Stomach (tissue), 9 donors: ENCODE measurements around the gene SPX. TPM values are rescaled to one million over a fixed set of nuclear protein-coding genes. Genes with fewer than 3 reads are reported as not detected.

Experiments
- DNase-seq, 2 donors: peaks; one replicate each; pipeline versions ENCODE4 v3.0.0 to v3.0.0-alpha.2; 2013 to 2019
- H3K27ac ChIP-seq, 5 donors: fragments of 200-600 bp in 4 of 5; sonication (generic) in 4 of 5; one replicate each; pipeline ENCODE4 v1.5.1; 2013 to 2019; ENCODE audit warnings: mild to moderate bottlenecking in 1 of 5, moderate library complexity in 1 of 5
- H3K27me3 ChIP-seq, 3 donors: fragments of 200-600 bp; sonication (generic); one replicate each; pipeline ENCODE4 v1.5.1; 2017 to 2019; ENCODE audit warnings: mixed run types in 1 of 3
- H3K36me3 ChIP-seq, 4 donors: fragments of 200-600 bp; sonication (generic); 1 replicate in 3 of 4; 2 replicates in 1 of 4; pipeline ENCODE4 v1.5.1; 2016 to 2019
- H3K4me1 ChIP-seq, 4 donors: fragments of 200-600 bp; sonication (generic); one replicate each; pipeline ENCODE4 v1.5.1; 2016 to 2019
- H3K4me3 ChIP-seq, 4 donors: fragments of 200-600 bp; sonication (generic) in 3 of 4; one replicate each; pipeline ENCODE4 v1.5.1; 2016 to 2019; ENCODE audit warnings: mild to moderate bottlenecking in 1 of 4
- H3K9me3 ChIP-seq, 4 donors: fragments of 200-600 bp; sonication (generic); one replicate each; pipeline ENCODE4 v1.5.1; 2016 to 2019
- EP300 ChIP-seq: sonication (generic); formaldehyde crosslinking; IDR thresholded peaks from one replicate; pipeline ENCODE4 v1.6.1; 2017; ENCODE audit warnings: antibody characterized with exemption
- POLR2A ChIP-seq, 4 donors: fragments of 450-650 bp; IDR thresholded peaks; one replicate each; pipeline ENCODE4 v1.6.1; 2016; ENCODE audit warnings: antibody characterized with exemption in 4 of 4, control low read depth in 2 of 4, mild to moderate bottlenecking in 1 of 4, moderate library complexity in 1 of 4
- POLR2AphosphoS5 ChIP-seq, 3 donors: sonication (generic); formaldehyde crosslinking; IDR thresholded peaks; one replicate each; pipeline ENCODE4 v1.6.1; 2016; ENCODE audit warnings: antibody characterized with exemption in 3 of 3
- WGBS, 5 donors: extraction: QIAGEN DNeasy Blood & Tissue Kit in 3 of 5; methylation state at CpG; one replicate each; pipeline versions ENCODE4 v1.1.5 to v1.1.7; 2013 to 2018; 5-methylcytosine and 5-hydroxymethylcytosine counted together
- intact Hi-C: fragments of 100-400 bp; cut with DNase I; formaldehyde crosslinking; loops from one replicate; pipeline ENCODE4 v1.15.1; 2023; ENCODE audit warnings: low total_unique reads
- polyA plus RNA-seq, 3 donors: library from polyadenylated mRNA; stranded (reverse); fragments of 200-250 nt; gene quantifications; one replicate each; pipeline ENCODE4 v1.2.3, GENCODE V29; 2013
- total RNA-seq, 5 donors: library from RNA; depleted of rRNA; stranded (reverse); fragments of >200 nt; gene quantifications; one replicate each; pipeline versions ENCODE4 v1.1.0 to v1.2.3, GENCODE V29; 2014 to 2016
- TF ChIP-seq, protein P1 (sequence below), 7 experiments: fragments of 450-650 bp in 4 of 7; fragments of 200-600 bp in 3 of 7; sonication (generic) in 3 of 7; IDR thresholded peaks; one replicate each; pipeline ENCODE4 v1.5.1; 2016 to 2019; ENCODE audit warnings: antibody characterized with exemption in 7 of 7, control low read depth in 2 of 7, mild to moderate bottlenecking in 1 of 7
- donor health status: healthy with polysubstance abuse.
- donor health status: Bipolar disorder and iron deficiency.
- donor health status: healthy.

The SPX gene
- total and polyA plus RNA-seq, 8 donors: 0.28 to 1.6 (median 1.0) TPM; not detected in 4

GRCh38 chr12:21546716-21547115 lies 20.6 kb downstream of the SPX start:
- H3K9me3 ChIP-seq: no peaks in the 10 kb centered on the region

GRCh38 chr12:21547437-21547836 lies 21.3 kb downstream of the SPX start:
- 46 to 90% (median 82%) methylated on average over 1 of the region's 1 CpG for WGBS, 5 donors
- H3K36me3 ChIP-seq: no peaks in the 10 kb centered on the region
- H3K27ac ChIP-seq: no peak overlapping the region
- TF ChIP-seq EP300 (no peak), POLR2A (IDR thresholded peaks at IDR 0.05) (no peak), POLR2AphosphoS5 (IDR thresholded peaks at IDR 0.05) (no peak)
- TF ChIP-seq, protein P1, sequence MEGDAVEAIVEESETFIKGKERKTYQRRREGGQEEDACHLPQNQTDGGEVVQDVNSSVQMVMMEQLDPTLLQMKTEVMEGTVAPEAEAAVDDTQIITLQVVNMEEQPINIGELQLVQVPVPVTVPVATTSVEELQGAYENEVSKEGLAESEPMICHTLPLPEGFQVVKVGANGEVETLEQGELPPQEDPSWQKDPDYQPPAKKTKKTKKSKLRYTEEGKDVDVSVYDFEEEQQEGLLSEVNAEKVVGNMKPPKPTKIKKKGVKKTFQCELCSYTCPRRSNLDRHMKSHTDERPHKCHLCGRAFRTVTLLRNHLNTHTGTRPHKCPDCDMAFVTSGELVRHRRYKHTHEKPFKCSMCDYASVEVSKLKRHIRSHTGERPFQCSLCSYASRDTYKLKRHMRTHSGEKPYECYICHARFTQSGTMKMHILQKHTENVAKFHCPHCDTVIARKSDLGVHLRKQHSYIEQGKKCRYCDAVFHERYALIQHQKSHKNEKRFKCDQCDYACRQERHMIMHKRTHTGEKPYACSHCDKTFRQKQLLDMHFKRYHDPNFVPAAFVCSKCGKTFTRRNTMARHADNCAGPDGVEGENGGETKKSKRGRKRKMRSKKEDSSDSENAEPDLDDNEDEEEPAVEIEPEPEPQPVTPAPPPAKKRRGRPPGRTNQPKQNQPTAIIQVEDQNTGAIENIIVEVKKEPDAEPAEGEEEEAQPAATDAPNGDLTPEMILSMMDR (IDR thresholded peaks at IDR 0.05): no peak
- peaks cover 0 to 9% (median 3%) of the 10 kb centered on the region in 4 donors for H3K4me1 ChIP-seq
- H3K9me3 ChIP-seq: no peaks in the 10 kb centered on the region
- DNase-seq: no peak
- H3K4me3 ChIP-seq: no peak overlapping the region
- H3K27me3 ChIP-seq: no peaks in the 10 kb centered on the region
- intact Hi-C loops: no loop called here

More at GRCh38 chr12:21546716-21547115, 20.6 kb downstream of the SPX start:
- TF ChIP-seq EP300: no peak
- TF ChIP-seq, protein P1 (IDR thresholded peaks at IDR 0.05): no peak
- TF ChIP-seq POLR2AphosphoS5 (IDR thresholded peaks at IDR 0.05): no peak
- intact Hi-C loops: no loop called here
- 0 to 19% (median 13%) methylated on average over 1 of the region's 1 CpG for WGBS, 5 donors
- H3K36me3 ChIP-seq: no peaks in the 10 kb centered on the region
- DNase-seq: no peak
- H3K4me3 ChIP-seq: no peak overlapping the region
- H3K27me3 ChIP-seq: no peaks in the 10 kb centered on the region
- no peak overlapping the region for H3K27ac ChIP-seq
- peaks cover 0 to 2% (median under 1%) of the 10 kb centered on the region in 4 donors for H3K4me1 ChIP-seq

GRCh38 chr12:21551841-21552465 lies 25.9 kb downstream of the SPX start:
- intact Hi-C loops: no loop called here
- TF ChIP-seq POLR2A (IDR thresholded peaks at IDR 0.05) (no peak), EP300 (no peak), POLR2AphosphoS5 (IDR thresholded peaks at IDR 0.05) (no peak)
- TF ChIP-seq, protein P1 (IDR thresholded peaks at IDR 0.05): no peak
- peaks cover 0 to 12% (median 3%) of the 10 kb centered on the region in 4 donors for H3K4me1 ChIP-seq
- no peaks in the 10 kb centered on the region for H3K27me3 ChIP-seq
- peak in 1 of 2 donors; percentile 49 for DNase-seq
- no peaks in the 10 kb centered on the region for H3K9me3 ChIP-seq
- H3K4me3 ChIP-seq: no peak overlapping the region
- H3K27ac ChIP-seq: no peak overlapping the region
- no peaks in the 10 kb centered on the region for H3K36me3 ChIP-seq
- WGBS, 5 donors: 25 to 42% (median 40%) methylated on average over 4 of the region's 4 CpGs

GRCh38 chr12:21552635-21553328 lies 26.7 kb downstream of the SPX start:
- DNase-seq: no peak
- Histone ChIP-seq H3K9me3 (no peaks in the 10 kb centered on the region), H3K36me3 (no peaks in the 10 kb centered on the region), H3K27me3 (no peaks in the 10 kb centered on the region), H3K4me1 (peaks cover 0 to 12% (median 3%) of the 10 kb centered on the region in 4 donors), H3K4me3 (no peak overlapping the region), H3K27ac (no peak overlapping the region)
- TF ChIP-seq, protein P1 (IDR thresholded peaks at IDR 0.05): no peak
- no peak for TF ChIP-seq EP300
- no peak for TF ChIP-seq POLR2A (IDR thresholded peaks at IDR 0.05)
- TF ChIP-seq POLR2AphosphoS5 (IDR thresholded peaks at IDR 0.05): no peak
- intact Hi-C loops: no loop called here
- WGBS, 5 donors: 70 to 75% (median 72%) methylated on average over 6 of the region's 6 CpGs
